Suppressor macrophage treated with lipopolysaccharide for 4 hours (primary cell): ENCODE results near the gene CHIC2.
A peak's percentile ranks its signal among the peaks of the same experiment; 100 is the strongest.
"Not testable (repeated sequence)": the region's sequence is repeated elsewhere in the genome, so short reads cannot be mapped to it uniquely, and the experiment has no call there.

Experiments used
- DNase-seq: peaks from one replicate; pipeline ENCODE4 v3.0.0-alpha.2; 2020

Gene CHIC2

GRCh38 chr4:54064317-54065111 is at the start of gene CHIC2:
CHIC2 (minus strand) TSS chr4:54064605; CDS start chr4:54064300, 305 bp downstream.
- DNase-seq = peak; percentile 96

- DNase-seq = not testable (repeated sequence)
These were observed 48.8 kb upstream of the CHIC2 start for GRCh38 chr4:54113206-54113605.

- DNase-seq = no peak
These were observed 45.6 kb upstream of the CHIC2 start for GRCh38 chr4:54110019-54110416.

GRCh38 chr4:54109241-54110018 is 45.0 kb upstream of the CHIC2 start:
- DNase-seq = no peak

GRCh38 chr4:54107951-54108748 is 43.7 kb upstream of the CHIC2 start:
- DNase-seq = peak; percentile 70

GRCh38 chr4:54104907-54105306 is 40.5 kb upstream of the CHIC2 start:
- DNase-seq = peak; percentile 91

- no peak for DNase-seq
These were observed 38.8 kb upstream of the CHIC2 start for GRCh38 chr4:54103190-54103574.

- DNase-seq = no peak
These were observed 38.2 kb upstream of the CHIC2 start for GRCh38 chr4:54102531-54103106.

GRCh38 chr4:54101190-54102041 is 37.0 kb upstream of the CHIC2 start:
- no peak for DNase-seq

GRCh38 chr4:54100595-54101189 is 36.3 kb upstream of the CHIC2 start:
- peak; percentile 44 for DNase-seq

- DNase-seq = no peak
These were observed 35.6 kb upstream of the CHIC2 start, which contains the start of gene GSX2 for GRCh38 chr4:54099748-54100574. GSX2 (plus strand) TSS chr4:54100163; CDS start chr4:54100345, 182 bp downstream.

- DNase-seq = no peak
These were observed 34.9 kb upstream of the CHIC2 start for GRCh38 chr4:54099287-54099747.

GRCh38 chr4:54098375-54098774 is 34.0 kb upstream of the CHIC2 start:
- no peak for DNase-seq

- DNase-seq = no peak
These were observed 32.7 kb upstream of the CHIC2 start for GRCh38 chr4:54097152-54097551.

GRCh38 chr4:54096295-54096962 is 32.0 kb upstream of the CHIC2 start:
- no peak for DNase-seq

GRCh38 chr4:54095110-54095825 is 30.9 kb upstream of the CHIC2 start:
- DNase-seq = no peak

- no peak for DNase-seq
These were observed 30.0 kb upstream of the CHIC2 start for GRCh38 chr4:54094451-54094850.

GRCh38 chr4:54093324-54094240 is 29.2 kb upstream of the CHIC2 start:
- DNase-seq = no peak
